Stimulated activated CD8-positive, alpha-beta memory T cell treated with anti-CD3 and anti-CD28 coated beads, Interleukin-4, amount 100 ng/mL, for 48 hours (primary cell): ENCODE data around the gene TXLNA.

Experiments
- DNase-seq: peaks from one replicate; pipeline ENCODE4 v3.0.0-alpha.2; 2020

TXLNA gene

GRCh38 chr1:32186077-32186476, 6.6 kb downstream of the TXLNA start:
- no peak for DNase-seq

- DNase-seq: no peak
Observed at GRCh38 chr1:32186491-32186890, 7.0 kb downstream of the TXLNA start.

GRCh38 chr1:32187850-32188249, 8.4 kb downstream of the TXLNA start:
- no peak for DNase-seq

GRCh38 chr1:32192220-32192948, 12.9 kb downstream of the TXLNA start:
- DNase-seq: no peak

- DNase-seq: no peak
Observed at GRCh38 chr1:32194984-32195383, 15.5 kb downstream of the TXLNA start.

GRCh38 chr1:32195531-32195930, 16.1 kb downstream of the TXLNA start:
- no peak for DNase-seq

- DNase-seq: no peak
Observed at GRCh38 chr1:32195972-32196823, 16.7 kb downstream of the TXLNA start.

- DNase-seq: no peak
Observed at GRCh38 chr1:32197074-32197473, 17.6 kb downstream of the TXLNA start.

GRCh38 chr1:32197837-32198236, 18.4 kb downstream of the TXLNA start:
- no peak for DNase-seq

- no peak for DNase-seq
Observed at GRCh38 chr1:32198237-32199042, 19.0 kb downstream of the TXLNA start.

- no peak for DNase-seq
Observed at GRCh38 chr1:32199043-32199716, 19.7 kb downstream of the TXLNA start.

GRCh38 chr1:32199717-32200072, 20.2 kb downstream of the TXLNA start:
- DNase-seq: no peak

- DNase-seq: peak; percentile 73
Observed at GRCh38 chr1:32200226-32201010, 20.9 kb downstream of the TXLNA start, which contains the start of gene CCDC28B. CCDC28B (plus strand) TSS chr1:32200595; CDS start chr1:32201936, 1,341 bp downstream.

GRCh38 chr1:32201011-32201855, 21.8 kb downstream of the TXLNA start:
- peak; percentile 89 for DNase-seq

GRCh38 chr1:32204943-32205361, 25.5 kb downstream of the TXLNA start:
- DNase-seq: no peak

GRCh38 chr1:32205401-32206370, 26.2 kb downstream of the TXLNA start, which contains the start of gene IQCC:
IQCC (plus strand) TSS chr1:32205671; CDS start chr1:32205682, 11 bp downstream.
- DNase-seq: peak; percentile 91

- no peak for DNase-seq
Observed at GRCh38 chr1:32208469-32208868, 29.0 kb downstream of the TXLNA start.

GRCh38 chr1:32208891-32209328, 29.4 kb downstream of the TXLNA start, which contains the start of gene DCDC2B:
DCDC2B (plus strand) TSS chr1:32209089; CDS start chr1:32209094, 5 bp downstream.
- DNase-seq: no peak
